Fibroblast of skin of scalp (primary cell): ENCODE data around the gene ACTR3.
A peak's percentile ranks its signal among the peaks of the same experiment; 100 is the strongest.
"Not testable (repeated sequence)": the region's sequence is repeated elsewhere in the genome, so short reads cannot be mapped to it uniquely, and the experiment has no call there.

Source experiments
- DNase-seq: peaks from one replicate; pipeline ENCODE4 v3.0.0-alpha.2; 2013

ACTR3 gene

GRCh38 chr2:113906647-113907046, 16.8 kb downstream of the ACTR3 start:
- DNase-seq = no peak

GRCh38 chr2:113907297-113907696, 17.4 kb downstream of the ACTR3 start:
- no peak for DNase-seq

- no peak for DNase-seq
Measured at GRCh38 chr2:113910110-113910717, 20.3 kb downstream of the ACTR3 start.

- DNase-seq = no peak
Measured at GRCh38 chr2:113910967-113911678, 21.2 kb downstream of the ACTR3 start.

GRCh38 chr2:113915082-113915819, 25.4 kb downstream of the ACTR3 start:
- DNase-seq = no peak

- no peak for DNase-seq
Measured at GRCh38 chr2:113918229-113918628, 28.3 kb downstream of the ACTR3 start.

- peak; percentile 52 for DNase-seq
Measured at GRCh38 chr2:113920996-113921395, 31.1 kb downstream of the ACTR3 start.

GRCh38 chr2:113922335-113922734, 32.4 kb downstream of the ACTR3 start:
- DNase-seq = no peak

GRCh38 chr2:113922784-113923183, 32.9 kb downstream of the ACTR3 start:
- no peak for DNase-seq

GRCh38 chr2:113925884-113926283, 36.0 kb downstream of the ACTR3 start:
- no peak for DNase-seq

GRCh38 chr2:113926314-113926713, 36.4 kb downstream of the ACTR3 start:
- DNase-seq = no peak

- no peak for DNase-seq
Measured at GRCh38 chr2:113930448-113930847, 40.6 kb downstream of the ACTR3 start.

- no peak for DNase-seq
Measured at GRCh38 chr2:113937501-113937900, 47.6 kb downstream of the ACTR3 start.

GRCh38 chr2:113940891-113941290, 51.0 kb downstream of the ACTR3 start:
- DNase-seq = no peak

- not testable (repeated sequence) for DNase-seq
Measured at GRCh38 chr2:113945784-113946183, 55.9 kb downstream of the ACTR3 start.

GRCh38 chr2:113950906-113951305, 61.0 kb downstream of the ACTR3 start:
- not testable (repeated sequence) for DNase-seq

GRCh38 chr2:113961000-113961399, 71.1 kb downstream of the ACTR3 start:
- no peak for DNase-seq

GRCh38 chr2:113962692-113963480, 73.0 kb downstream of the ACTR3 start:
- peak; percentile 57 for DNase-seq

GRCh38 chr2:113963965-113964364, 74.1 kb downstream of the ACTR3 start:
- no peak for DNase-seq

GRCh38 chr2:113964436-113964835, 74.5 kb downstream of the ACTR3 start:
- DNase-seq = no peak

GRCh38 chr2:113965228-113965627, 75.3 kb downstream of the ACTR3 start:
- DNase-seq = no peak

- DNase-seq = no peak
Measured at GRCh38 chr2:113965644-113966043, 75.8 kb downstream of the ACTR3 start.

- DNase-seq = no peak
Measured at GRCh38 chr2:113966171-113966570, 76.3 kb downstream of the ACTR3 start.
